ENCODE results near the gene LIPT1.
A peak's percentile ranks its signal among the peaks of the same experiment; 100 is the strongest.
"Not testable (repeated sequence)": the region's sequence is repeated elsewhere in the genome, so short reads cannot be mapped to it uniquely, and the experiment has no call there.

LIPT1 gene

GRCh38 chr2:99154643-99155536 lies at the start of gene LIPT1, which contains the start of gene TSGA10:
Gene LIPT1 (plus strand): TSS chr2:99154967. CDS start chr2:99161958, 6,991 bp downstream.
Gene TSGA10 (minus strand): TSS chr2:99154942. CDS start chr2:99109439, 45,503 bp downstream.
- peak; percentile 87 to 94 (median 92) for DNase-seq

- DNase-seq: peak; percentile 8 to 47 (median 22)
Measured at GRCh38 chr2:99106913-99107312, 47.9 kb upstream of the LIPT1 start.

GRCh38 chr2:99111236-99111635 lies 43.5 kb upstream of the LIPT1 start:
- peak in 1 of 3 donors; percentile 19 for DNase-seq

GRCh38 chr2:99111945-99112344 lies 42.8 kb upstream of the LIPT1 start:
- no peak for DNase-seq

GRCh38 chr2:99112617-99113016 lies 42.1 kb upstream of the LIPT1 start:
- DNase-seq: no peak

- DNase-seq: peak in 2 of 3 donors; percentile 10 to 25
Measured at GRCh38 chr2:99127981-99128380, 26.8 kb upstream of the LIPT1 start.

- DNase-seq: not testable (repeated sequence)
Measured at GRCh38 chr2:99135044-99135556, 19.7 kb upstream of the LIPT1 start.

GRCh38 chr2:99139003-99139402 lies 15.8 kb upstream of the LIPT1 start:
- peak in 1 of 3 donors; percentile 23 for DNase-seq

GRCh38 chr2:99140056-99140859 lies 14.5 kb upstream of the LIPT1 start:
- DNase-seq: peak in 1 of 3 donors; percentile 35

GRCh38 chr2:99140860-99141109 lies 14.0 kb upstream of the LIPT1 start:
- no peak for DNase-seq

GRCh38 chr2:99141110-99142108 lies 13.4 kb upstream of the LIPT1 start, which contains the start of gene C2orf15:
Gene C2orf15 (plus strand): TSS chr2:99141707. CDS start chr2:99150559, 8,852 bp downstream.
- peak; percentile 89 to 96 (median 95) for DNase-seq

GRCh38 chr2:99150706-99151105 lies 4.1 kb upstream of the LIPT1 start:
- peak; percentile 54 to 86 (median 80) for DNase-seq

- DNase-seq: no peak
Measured at GRCh38 chr2:99152199-99152895, 2.4 kb upstream of the LIPT1 start.

GRCh38 chr2:99153921-99154604 lies 704 bp upstream of the LIPT1 start:
- DNase-seq: no peak

- no peak for DNase-seq
Measured at GRCh38 chr2:99156891-99157290, 2.1 kb downstream of the LIPT1 start.

GRCh38 chr2:99158599-99158998 lies 3.8 kb downstream of the LIPT1 start:
- DNase-seq: no peak

GRCh38 chr2:99159594-99159993 lies 4.8 kb downstream of the LIPT1 start:
- DNase-seq: no peak

GRCh38 chr2:99166218-99166617 lies 11.5 kb downstream of the LIPT1 start:
- DNase-seq: no peak

- no peak for DNase-seq
Measured at GRCh38 chr2:99169534-99169933, 14.8 kb downstream of the LIPT1 start.

GRCh38 chr2:99171377-99172140 lies 16.8 kb downstream of the LIPT1 start:
- DNase-seq: no peak

Data from suppressor macrophage treated with lipopolysaccharide for 1 hour (primary cell).